ENCODE results near the gene CYP2R1. TPM values are rescaled to one million over a fixed set of nuclear protein-coding genes. Genes with fewer than 3 reads are reported as not detected.

The CYP2R1 gene
- total and polyA plus RNA-seq, 2 of the 8 experiments (the other 6 are each of a cell fraction or from before 2014, with no cell fraction given): 8.3 to 12.9 TPM

GRCh38 chr11:14905104-14906033 lies 13.3 kb upstream of the CYP2R1 start (continued):
- TF ChIP-seq USF2 (IDR thresholded peaks at IDR 0.05; ENCODE audit: low read length) (no peak), TCF12 (IDR thresholded peaks at IDR 0.05; ENCODE audit: low read depth, low read length) (peak; percentile 53; the same call in 1 of the 2 replicates), SP1 (IDR thresholded peaks at IDR 0.05; ENCODE audit: low read depth, low read length) (no peak), TBP (IDR thresholded peaks at IDR 0.05; ENCODE audit: low read depth, low read length) (peak; percentile 10; the same call in 1 of the 2 replicates), SUZ12 (IDR thresholded peaks at IDR 0.05; ENCODE audit: low read length) (no peak), KDM4A (IDR thresholded peaks at IDR 0.05; ENCODE audit: low read depth, low read length, severe bottlenecking) (peak; percentile 76), CREB1 (IDR thresholded peaks at IDR 0.05) (peak; percentile 35; the same call in 1 of the 2 replicates), CEBPB (IDR thresholded peaks at IDR 0.05; ENCODE audit: low read depth, low read length) (no peak), ZNF274 (IDR thresholded peaks at IDR 0.05; ENCODE audit: borderline replicate concordance, extremely low read depth, low read length) (no peak), SP2 (IDR thresholded peaks at IDR 0.05; ENCODE audit: low read length) (no peak), SP4 (IDR thresholded peaks at IDR 0.05; ENCODE audit: low read length) (peak; percentile 18; the same call in 1 of the 2 replicates), RAD21 (IDR thresholded peaks at IDR 0.05 in 1 of 2, conservative IDR thresholded peaks at IDR 0.05 in 1 of 2; ENCODE audit: low read depth in 2 of 2, low read length in 2 of 2) (peak; percentile 46 to 64; a peak in 3 of 4 replicates), JUN (IDR thresholded peaks at IDR 0.05; ENCODE audit: low read depth, low read length) (no peak), RBBP5 (IDR thresholded peaks at IDR 0.05; ENCODE audit: borderline replicate concordance, low read depth, low read length) (peak; percentile 77; the same call in 1 of the 2 replicates), EGR1 (IDR thresholded peaks at IDR 0.05; ENCODE audit: borderline replicate concordance, low read depth, low read length) (no peak), NANOG (IDR thresholded peaks at IDR 0.05; ENCODE audit: insufficient read depth, low read depth, low read length, poor library complexity, severe bottlenecking) (no peak), ATF2 (IDR thresholded peaks at IDR 0.05; ENCODE audit: low read length) (no peak), POLR2A (IDR thresholded peaks at IDR 0.05; ENCODE audit: control extremely low read depth in 1 of 2, low read depth in 2 of 2, low read length in 2 of 2) (peak in 1 of 2 experiments; percentile 44; a peak in 1 of 3 replicates), YY1 (IDR thresholded peaks at IDR 0.05; ENCODE audit: low read depth, low read length) (peak; percentile 66; the same call in 1 of the 2 replicates), TAF1 (IDR thresholded peaks at IDR 0.05; ENCODE audit: low read depth, low read length) (peak; percentile 56), GABPA (IDR thresholded peaks at IDR 0.05; ENCODE audit: borderline replicate concordance, insufficient read depth, low read length) (no peak)
